CD4-positive, alpha-beta T cell treated with Interleukin-12 subunit alpha and Interleukin-12 subunit beta, for 1 hour (primary cell): ENCODE measurements around the gene MGLL.

Experiments
- DNase-seq: peaks from one replicate; pipeline ENCODE4 v3.0.0-alpha.2; 2020

Gene MGLL

GRCh38 chr3:127809211-127809610 is 13.1 kb downstream of the MGLL start:
- no peak for DNase-seq

DNA sequence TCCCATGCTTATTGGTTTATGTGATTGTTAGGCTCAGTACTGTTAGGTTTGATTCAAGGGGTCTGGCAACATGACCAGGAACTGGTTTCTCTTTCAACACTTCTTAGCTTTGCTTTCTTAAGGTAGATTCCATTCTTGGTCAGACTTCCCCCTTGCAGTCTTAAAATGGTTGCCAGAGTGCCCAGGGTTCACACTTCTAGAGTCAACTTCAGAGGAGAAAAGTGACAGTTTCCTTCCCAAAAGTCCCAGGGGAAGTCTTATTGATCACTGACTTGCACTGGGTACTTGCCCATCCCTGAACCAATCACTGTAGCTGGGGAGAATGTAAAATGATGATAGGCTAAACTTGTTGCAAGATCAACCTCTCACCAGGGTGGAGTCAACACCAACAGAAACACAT is 14.1 kb downstream of the MGLL start:
- DNase-seq, result no peak

DNA sequence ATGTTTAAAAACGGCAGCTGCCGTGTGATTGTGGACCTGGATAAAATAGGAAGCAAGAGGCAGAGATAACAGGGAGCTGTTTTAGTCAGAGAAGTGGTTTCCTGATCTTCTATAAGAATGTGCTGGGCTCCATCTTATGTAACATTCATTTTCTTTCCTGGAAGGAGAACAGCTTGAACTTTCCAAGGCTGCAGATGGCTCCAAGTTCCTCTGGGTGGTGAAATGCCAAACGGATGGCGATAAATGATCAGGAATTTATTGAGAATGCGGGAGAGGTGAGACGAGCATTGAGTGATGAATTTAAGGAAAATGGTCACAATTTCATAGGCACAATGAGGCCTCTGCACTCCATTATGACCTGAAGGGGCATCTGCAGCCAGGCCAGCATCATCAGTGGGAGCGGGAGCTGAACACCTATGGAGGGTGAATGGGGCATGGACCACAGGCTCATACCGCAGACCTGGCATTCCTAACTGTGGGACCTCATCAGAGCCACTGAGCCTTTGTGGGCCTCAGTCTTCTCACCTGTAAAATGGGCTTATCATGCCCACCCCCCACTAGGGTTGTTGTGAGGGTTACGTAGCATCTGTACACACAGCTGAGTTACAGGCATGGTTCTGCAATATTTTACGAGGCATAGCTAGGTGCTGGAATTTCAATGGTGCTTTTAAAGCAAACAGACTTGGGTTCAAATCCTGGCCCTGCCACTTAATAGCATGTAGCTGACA is 17.1 kb downstream of the MGLL start:
- DNase-seq, result no peak

DNA sequence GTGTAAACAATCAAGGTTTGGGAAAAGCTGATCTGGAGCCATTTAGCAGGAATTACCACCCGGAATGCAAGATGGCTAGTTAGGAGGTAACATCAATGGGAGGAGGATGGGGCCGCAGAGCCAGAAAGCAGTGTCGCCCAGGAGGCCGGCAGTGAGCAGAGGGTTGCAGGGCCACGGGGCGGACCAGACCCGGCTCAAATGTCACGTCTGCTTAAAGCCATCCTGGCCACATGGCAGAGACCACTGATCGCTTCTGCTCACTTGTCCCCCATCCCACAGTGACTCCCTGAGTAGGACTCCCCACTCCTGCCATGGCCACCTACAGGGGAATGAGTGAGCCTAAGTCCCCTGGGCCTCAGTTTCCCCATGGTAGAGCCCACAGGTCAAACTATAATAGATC is 18.2 kb downstream of the MGLL start:
- no peak for DNase-seq

- DNase-seq, result no peak
Measured at GRCh38 chr3:127803619-127804018, 18.7 kb downstream of the MGLL start.

DNA sequence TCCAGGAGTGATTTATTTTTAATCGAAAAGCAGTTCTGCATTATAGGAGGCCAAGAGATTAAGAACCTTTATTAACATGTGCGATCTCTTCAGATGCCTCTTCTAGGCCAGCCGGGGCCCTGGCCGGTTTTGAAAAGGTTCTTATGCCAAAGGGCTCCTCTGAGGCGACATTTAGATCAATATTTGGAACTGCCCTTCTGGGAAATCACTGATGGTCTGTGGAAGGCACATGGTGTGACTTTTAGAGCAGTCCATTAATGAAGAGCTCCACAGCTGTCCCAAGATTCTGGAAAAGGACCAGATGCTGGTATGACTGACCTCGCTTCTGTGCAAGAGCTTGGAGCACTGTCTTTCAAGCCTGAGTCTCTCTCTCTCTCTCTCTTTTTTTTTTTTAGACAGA is 19.7 kb downstream of the MGLL start:
- DNase-seq, result no peak

DNA sequence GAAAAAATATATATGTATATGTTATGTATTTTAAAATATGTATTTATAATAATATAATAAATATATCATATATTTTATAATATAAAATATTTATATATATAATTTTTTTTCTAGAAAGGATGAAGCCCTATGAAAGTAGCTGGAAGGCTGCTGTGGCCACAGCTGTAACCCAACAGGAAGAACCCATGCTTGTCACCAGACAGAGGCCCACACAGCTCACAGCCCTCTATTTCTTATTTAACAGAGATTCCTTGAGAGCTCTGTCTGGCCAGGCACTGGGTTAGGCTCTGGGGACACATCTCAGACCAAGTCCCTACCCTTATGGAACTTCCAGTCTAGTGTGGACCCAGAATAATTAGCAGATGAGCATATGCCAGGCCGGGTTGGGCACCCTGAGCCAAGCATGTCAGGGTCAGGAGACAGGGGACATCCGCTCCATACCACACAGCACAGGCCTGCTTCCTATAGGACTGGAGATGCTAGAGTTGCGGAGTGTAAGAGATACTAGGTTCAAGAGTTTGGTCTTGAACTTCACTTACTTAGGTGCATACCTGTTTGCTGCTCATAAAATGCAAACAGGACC is 20.5 kb downstream of the MGLL start:
- DNase-seq, result no peak

- peak; percentile 9 for DNase-seq
Measured at GRCh38 chr3:127800508-127800907, 21.8 kb downstream of the MGLL start.

DNA sequence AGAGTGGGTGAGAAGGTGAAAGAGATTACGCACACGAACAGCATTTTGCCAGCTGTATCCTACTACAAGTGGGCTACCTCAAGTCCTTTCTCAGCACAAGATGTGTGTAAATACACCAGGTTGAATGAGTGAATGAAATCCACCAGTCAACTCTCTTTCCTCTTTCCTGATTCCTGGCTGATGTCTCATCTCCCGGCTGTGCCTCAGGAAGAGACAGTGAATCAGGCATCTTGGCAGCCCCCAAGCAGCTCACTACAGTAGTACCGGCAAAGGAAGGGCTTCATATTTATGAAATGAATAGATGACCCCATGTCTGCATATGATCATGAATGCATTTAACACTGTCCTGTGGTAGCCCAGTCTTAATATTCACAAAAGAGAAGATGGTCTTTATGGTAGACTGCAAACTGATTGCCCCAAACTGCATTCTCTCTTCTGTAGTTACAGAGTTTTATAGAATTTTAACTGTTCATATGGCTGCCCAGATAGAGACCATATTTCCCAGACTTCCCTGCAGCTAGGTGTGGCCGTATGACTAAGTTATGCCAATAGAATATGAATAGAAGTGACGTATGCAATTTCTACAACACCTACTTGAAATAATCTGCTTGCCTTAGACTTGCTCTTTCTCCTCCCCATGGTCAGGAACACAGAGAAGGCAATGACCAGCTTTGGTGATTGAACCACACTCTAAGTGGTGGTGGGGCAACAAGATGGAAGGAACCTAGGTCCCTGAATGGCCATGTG is 22.7 kb downstream of the MGLL start:
- DNase-seq, result no peak

DNA sequence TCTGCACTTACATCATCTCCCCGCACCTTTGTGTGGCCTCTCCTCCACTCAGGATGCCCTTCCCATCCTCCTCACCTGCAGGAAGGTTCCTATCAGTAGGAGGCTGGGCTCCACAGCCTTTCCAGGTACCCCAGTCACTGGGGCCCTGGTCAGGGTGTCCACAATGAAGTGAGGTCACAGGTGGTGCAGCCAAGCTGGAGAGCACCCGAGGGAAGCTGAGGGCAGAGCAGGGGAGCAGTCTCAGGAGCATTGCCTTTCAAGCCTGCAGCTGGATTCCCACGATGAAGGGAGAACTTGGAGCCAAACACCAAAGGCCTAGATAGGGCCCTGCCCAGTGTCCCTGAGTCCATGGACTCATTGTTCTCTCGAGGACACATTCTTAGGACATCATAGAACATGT is 23.6 kb downstream of the MGLL start:
- no peak for DNase-seq

DNA sequence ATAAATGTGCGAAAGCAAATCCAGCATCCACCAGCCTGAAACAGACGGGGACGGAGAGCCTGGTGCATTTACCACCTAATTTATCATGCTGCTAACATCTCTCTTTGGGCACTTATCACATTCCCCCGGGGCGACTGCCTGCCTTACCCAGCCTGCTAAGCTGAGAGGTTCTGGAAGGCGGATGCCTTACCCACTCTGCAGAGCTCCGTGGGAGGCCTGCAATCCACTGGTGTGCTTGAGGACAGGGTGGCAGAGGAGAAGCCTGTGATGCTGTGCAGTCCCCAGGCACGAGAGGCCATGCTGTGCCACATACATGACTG is 25.5 kb downstream of the MGLL start:
- DNase-seq, result no peak

DNA sequence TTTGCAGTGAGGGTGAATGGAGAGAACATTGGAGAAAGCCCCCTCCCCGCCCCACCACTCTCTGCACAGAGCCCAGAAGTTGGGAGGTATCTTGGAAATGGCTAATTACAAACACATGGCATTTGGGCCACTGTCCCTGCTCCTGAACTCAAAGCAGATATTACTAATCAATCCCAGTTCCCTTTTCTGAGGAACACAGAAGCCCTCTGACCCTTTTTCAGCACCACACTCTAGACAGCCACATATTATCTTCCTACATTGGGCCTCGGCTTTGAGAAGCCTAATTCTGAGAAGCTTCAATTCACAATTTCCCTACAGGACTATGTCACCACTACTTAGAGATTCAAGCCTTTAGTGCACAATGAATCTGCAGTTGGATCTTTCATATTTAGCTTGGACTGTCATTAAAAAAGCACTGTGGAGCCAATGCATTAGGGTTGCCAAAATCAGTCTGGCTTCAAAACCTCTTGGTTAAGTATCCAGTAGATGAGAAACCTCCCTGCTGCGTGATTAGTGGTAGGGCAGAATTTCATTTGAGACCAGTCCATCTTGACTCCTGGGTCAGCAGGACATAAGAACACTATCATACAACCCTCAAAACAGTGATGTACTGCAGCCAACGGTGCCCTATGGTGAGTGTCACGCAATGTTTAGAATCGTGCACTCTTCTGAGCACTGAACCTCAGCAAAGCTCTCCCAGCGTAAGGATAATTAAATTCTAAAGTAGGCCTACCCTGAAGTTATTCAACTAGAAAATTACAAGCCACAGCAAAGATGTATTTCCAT is 26.1 kb downstream of the MGLL start:
- no peak for DNase-seq

- no peak for DNase-seq
Measured at GRCh38 chr3:127794972-127795371, 27.3 kb downstream of the MGLL start.

DNA sequence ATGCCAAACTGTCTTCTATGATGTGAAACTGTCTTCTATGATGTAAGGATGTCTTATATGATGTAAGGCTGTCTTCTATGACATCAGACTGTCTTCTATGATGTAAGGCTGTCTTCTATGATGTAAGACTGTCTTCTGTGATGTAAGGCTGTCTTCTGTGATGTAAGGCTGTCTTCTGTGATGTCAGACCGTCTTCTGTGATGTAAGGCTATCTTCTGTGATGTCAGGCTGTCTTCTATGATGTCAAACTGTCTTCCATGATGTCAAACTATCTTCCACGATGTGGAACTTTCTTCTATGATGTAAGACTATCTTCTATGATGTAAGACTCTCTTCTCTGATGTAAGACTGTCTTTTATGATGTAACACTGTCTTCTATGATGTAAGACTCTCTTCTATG is 27.9 kb downstream of the MGLL start:
- no peak for DNase-seq

DNA sequence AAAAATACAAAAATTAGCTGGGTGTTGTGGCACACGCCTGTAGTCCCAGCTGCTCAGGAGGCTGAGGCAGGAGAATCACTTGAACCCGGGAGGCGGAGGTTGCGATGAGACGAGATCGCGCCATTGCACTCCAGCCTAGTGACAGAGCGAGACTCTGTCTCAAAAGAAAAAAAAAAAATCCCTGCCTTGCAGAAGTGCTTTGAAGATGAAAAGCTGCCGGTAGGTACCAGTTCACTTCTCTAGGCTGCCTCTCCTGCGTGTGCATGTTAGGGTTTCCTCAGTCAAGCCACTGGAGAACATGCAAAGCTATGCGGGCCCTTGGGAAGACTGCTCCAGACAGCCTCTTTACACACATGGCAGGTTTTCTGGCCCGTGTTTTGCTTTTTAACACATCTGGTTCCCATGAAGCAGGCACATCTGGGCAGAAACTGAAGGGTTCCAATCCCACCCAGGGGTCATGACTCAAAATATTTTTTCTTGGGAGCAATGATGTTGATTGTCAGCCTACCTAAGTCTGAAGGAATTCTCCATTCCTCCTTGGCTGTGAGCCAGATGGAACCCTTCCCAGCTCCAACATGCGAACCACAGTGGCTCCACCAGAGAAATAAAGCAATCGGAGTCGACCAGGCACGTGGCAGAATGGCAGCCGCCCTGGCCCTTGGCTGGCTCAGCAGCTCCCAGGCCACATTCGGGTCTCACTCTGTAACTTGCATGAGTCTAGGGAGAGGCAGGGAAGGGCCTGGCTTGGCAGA is 29.6 kb downstream of the MGLL start:
- DNase-seq, result no peak

GRCh38 chr3:127791221-127791913 is 30.9 kb downstream of the MGLL start:
- DNase-seq, result no peak

DNA sequence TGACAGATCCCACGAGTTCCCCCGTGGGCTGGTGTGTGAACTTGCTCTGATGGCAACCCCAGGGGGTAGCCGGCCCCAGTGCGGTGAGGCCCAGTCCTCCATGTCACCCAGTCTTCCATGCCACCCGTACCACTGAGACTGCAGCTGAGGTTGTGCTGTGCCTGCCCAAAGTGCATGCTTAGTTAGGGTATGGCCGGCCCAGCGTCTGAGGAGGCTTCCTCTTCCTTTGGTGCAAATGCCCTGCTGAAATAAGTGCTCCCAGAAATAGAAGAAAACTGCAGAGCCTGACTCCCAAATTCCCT is 31.5 kb downstream of the MGLL start:
- DNase-seq, result no peak

DNA sequence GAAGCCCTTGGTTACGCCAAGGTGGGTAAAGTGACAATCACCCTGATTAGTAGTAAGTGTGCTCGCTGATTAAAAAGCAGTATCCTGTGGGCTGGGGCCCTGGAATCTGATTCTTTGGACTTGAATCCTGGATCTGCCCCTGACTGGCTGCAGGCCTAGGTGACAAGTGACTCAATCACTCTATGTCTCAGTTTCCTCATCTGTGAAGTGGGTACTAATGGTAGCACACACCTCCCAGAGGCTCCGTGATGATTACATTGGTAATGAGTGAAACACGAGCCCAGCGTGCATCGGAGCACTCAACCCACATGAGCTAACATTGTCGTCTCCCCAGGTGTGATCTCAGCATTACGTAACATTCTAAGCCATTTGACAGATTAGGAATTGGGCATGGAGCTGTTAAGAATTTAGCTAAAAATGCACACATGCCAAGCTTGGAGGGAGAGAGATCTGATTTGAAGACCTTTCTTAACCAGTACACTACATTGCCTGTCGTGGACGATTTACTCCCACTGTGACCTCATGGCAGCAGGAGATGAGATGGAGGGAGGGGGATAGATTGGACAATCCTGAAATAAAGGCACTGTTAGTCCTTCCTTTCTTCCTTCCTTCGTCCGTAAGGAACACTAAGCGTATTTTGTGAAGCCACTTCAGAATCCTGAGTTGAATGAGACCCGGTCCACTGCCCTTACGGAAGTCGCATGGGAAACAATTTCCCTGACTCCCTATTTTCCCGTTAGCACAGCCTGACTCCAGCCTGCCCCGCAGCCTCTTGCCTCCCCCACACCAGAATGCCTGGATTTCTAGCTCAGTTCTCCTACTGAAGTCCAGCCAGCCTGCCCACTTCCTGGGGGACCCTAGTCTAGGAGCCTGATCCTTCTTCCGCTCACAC is 32.1 kb downstream of the MGLL start:
- no peak for DNase-seq

DNA sequence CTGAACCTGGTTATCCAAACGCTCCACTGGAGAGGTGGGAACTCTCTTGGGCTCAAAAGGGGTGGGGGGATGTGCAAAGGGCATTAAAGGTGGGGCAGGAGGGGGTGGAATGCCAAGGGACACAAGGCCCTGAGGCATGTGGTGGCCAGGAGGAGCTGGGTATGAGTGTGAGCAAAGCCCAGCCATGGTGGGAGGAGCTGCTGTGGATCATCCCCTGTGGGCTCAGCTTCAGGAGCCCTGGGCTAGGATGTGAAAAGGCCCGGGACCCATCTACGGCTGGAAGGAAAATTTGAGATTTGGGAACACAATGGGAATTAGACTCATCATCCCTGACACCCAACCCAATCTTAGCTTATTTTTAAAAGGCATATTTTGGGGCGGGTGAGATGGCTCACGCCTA is 33.3 kb downstream of the MGLL start:
- DNase-seq, result no peak

DNA sequence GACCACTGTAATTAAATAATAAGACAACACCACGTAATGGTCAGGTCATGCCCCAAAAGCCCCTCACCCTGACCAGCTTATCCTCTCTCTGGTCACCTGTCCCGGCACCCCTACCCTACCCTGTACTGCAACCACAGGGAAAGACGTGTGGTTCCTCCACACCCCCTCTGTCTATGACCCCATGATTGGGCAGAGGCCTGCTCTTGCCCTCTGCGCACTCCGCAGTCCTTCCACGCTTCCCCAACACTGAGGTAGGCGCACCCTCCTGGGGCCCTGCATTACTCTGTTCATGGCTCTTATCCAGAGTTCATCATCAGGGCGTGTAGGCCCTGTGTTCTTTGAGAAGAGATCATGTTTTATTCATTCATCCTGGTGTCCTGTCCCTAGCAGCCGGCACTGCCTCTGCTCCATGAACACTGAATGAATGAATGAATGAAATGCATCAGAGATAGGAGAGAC is 33.8 kb downstream of the MGLL start:
- no peak for DNase-seq
